GM18498 (cell line): ENCODE data around the gene HLCS.
"Not testable (repeated sequence)": the region's sequence is repeated elsewhere in the genome, so short reads cannot be mapped to it uniquely, and the experiment has no call there.

Source experiments
- ATAC-seq: cut with Tn5 transposase; IDR thresholded peaks from one replicate; pipeline ENCODE4 v1.9.1; 2021; ENCODE audit warnings: mild to moderate bottlenecking, moderate library complexity; ENCODE audit not compliant: unreplicated experiment

The HLCS gene

GRCh38 chr21:36966066-36966820 is at the start of gene HLCS:
HLCS (minus strand) TSS chr21:36966669; CDS start chr21:36966638, 31 bp downstream.
- peak; percentile 86 for ATAC-seq

- ATAC-seq: peak; percentile 96
Measured at GRCh38 chr21:37009740-37010341, 43.4 kb upstream of the HLCS start.

- no peak for ATAC-seq
Measured at GRCh38 chr21:37008724-37009123, 42.3 kb upstream of the HLCS start.

- ATAC-seq: no peak
Measured at GRCh38 chr21:37006486-37007291, 40.2 kb upstream of the HLCS start, which contains the start of gene RIPPLY3. RIPPLY3 (plus strand) TSS chr21:37006702; CDS start chr21:37006773, 71 bp downstream.

GRCh38 chr21:37005548-37006485 is 39.3 kb upstream of the HLCS start:
- no peak for ATAC-seq

- not testable (repeated sequence) for ATAC-seq
Measured at GRCh38 chr21:37003917-37004316, 37.4 kb upstream of the HLCS start.

GRCh38 chr21:37002851-37003250 is 36.4 kb upstream of the HLCS start:
- not testable (repeated sequence) for ATAC-seq

GRCh38 chr21:37001441-37001840 is 35.0 kb upstream of the HLCS start:
- no peak for ATAC-seq

- no peak for ATAC-seq
Measured at GRCh38 chr21:37000381-37000780, 33.9 kb upstream of the HLCS start.

GRCh38 chr21:36999131-36999898 is 32.8 kb upstream of the HLCS start:
- no peak for ATAC-seq

- not testable (repeated sequence) for ATAC-seq
Measured at GRCh38 chr21:36995285-36995684, 28.8 kb upstream of the HLCS start.

GRCh38 chr21:36994501-36995158 is 28.2 kb upstream of the HLCS start:
- no peak for ATAC-seq

GRCh38 chr21:36992671-36993070 is 26.2 kb upstream of the HLCS start:
- no peak for ATAC-seq

GRCh38 chr21:36990508-36991205 is 24.2 kb upstream of the HLCS start:
- no peak for ATAC-seq

GRCh38 chr21:36989699-36990507 is 23.4 kb upstream of the HLCS start:
- ATAC-seq: peak; percentile 93

GRCh38 chr21:36989199-36989698 is 22.8 kb upstream of the HLCS start:
- not testable (repeated sequence) for ATAC-seq

- ATAC-seq: no peak
Measured at GRCh38 chr21:36988536-36988935, 22.1 kb upstream of the HLCS start.
